HG02981 (cell line): ENCODE measurements around the gene OCRL.

ENCODE experiments used
- ATAC-seq: cut with Tn5 transposase; IDR thresholded peaks from one replicate; pipeline ENCODE4 v1.9.1; 2021; ENCODE audit warnings: mild to moderate bottlenecking, moderate library complexity; ENCODE audit not compliant: unreplicated experiment

OCRL gene

DNA sequence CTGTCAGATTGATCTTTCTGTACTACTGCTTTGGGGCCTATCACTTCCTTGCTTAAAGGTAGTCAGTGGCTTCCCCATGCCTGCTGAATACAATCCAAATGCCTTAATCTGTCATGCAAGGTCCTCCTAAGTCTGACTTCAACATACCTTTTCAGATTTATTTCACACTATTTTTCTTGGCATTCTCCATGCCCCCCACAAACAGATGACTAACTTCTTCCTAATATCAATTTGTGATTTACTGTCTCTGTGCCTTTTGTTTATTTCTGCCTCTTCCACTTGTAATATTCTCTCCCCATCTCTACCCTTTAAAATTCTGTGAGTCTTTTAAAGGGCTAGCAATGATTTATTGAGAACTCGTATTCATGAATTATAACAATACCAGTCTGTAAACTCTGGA is 41.8 kb downstream of the OCRL start:
- no peak for ATAC-seq

DNA sequence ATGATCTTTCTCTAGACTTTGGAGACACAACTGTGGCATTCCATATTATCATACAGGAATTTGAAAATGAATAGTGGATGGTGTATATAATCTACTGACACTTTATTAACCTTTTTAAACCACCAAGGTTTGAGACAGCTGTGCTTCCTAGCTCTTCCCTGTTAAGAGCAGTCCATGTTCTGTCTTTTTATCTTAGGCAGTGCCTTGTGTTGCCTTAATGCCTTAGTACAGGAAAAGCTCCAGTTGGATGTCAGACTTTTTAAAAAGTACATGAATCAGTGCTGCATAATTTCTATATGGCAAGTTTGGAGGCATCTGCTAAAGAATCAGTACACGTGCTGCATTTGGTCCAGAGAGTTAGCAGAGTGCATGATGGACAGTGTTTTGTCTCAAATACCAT is 45.1 kb downstream of the OCRL start:
- no peak for ATAC-seq

DNA sequence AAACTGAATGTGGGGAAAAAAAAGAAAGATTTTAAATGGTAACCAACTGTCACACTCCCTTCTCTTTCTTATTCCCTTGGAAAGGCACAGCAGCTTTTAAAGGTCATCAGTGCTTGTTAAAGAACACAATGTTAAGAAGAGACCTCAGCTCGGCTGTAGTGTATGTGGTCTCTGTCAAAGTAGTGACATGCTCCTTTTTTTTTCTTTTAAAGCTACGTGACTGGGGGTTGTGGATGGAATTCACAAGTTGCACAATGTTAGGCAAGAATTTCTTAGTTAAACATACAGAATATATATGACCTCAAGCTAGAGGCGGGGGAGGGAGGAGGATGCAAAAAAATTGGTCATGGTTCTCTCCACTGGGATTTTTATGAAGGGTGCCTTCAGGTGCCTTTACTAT is 45.6 kb downstream of the OCRL start:
- no peak for ATAC-seq

DNA sequence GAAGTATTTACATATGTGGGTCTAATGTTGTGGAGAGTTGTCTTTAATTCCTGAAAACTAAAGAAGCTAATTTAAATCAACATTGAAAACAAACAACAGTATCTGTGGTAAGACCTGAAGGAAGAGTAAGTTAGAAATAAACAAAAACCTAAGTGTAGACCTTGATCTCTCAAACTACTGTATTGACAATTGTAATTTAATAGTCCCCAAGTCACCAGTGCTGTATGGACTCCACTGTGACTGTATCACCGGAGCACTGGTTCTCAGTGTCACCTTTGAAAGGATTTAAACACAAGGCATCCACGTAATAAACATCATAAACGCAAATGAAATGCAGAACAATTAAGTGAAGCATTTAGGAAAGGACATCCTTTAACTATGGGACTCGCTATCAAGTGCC is 46.4 kb downstream of the OCRL start:
- no peak for ATAC-seq

DNA sequence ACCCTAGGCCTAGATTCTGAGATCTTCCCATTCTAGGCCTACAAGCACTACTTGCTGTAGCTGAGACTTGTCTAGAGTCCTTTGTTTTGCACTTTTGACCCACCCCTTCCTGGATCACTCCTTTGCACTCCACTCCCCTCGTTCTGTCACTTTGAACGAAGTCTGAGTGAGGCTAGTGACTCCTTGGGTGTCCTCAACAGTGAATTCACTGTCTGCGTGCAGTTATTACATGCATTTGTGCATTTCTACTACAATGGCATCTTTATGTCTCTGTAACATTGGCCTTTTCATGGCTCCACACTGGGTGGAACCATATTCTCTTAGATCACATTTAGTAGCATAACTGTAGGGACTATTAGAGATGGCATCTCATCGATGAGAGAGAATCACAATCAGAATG is 50.5 kb downstream of the OCRL start:
- no peak for ATAC-seq

DNA sequence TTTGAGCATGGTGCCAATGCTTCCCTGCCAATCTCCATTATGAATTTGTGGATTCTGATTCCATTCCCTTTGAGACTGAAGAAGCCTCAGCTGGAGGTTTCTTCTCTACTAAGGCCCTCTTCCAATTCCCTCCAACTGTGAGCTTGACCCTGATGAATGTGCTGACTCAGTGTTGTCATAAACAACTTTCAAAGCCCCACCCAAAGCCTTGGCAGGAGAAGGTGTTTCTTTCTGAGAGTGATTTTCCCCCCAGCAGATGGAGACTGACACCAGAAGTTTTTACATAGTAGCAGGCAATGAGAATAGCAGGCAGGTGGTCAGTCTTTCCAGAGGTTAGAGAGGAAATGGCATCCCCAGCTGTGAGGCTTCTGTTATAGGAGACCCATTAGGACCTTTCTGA is 53.1 kb downstream of the OCRL start:
- ATAC-seq = no peak

DNA sequence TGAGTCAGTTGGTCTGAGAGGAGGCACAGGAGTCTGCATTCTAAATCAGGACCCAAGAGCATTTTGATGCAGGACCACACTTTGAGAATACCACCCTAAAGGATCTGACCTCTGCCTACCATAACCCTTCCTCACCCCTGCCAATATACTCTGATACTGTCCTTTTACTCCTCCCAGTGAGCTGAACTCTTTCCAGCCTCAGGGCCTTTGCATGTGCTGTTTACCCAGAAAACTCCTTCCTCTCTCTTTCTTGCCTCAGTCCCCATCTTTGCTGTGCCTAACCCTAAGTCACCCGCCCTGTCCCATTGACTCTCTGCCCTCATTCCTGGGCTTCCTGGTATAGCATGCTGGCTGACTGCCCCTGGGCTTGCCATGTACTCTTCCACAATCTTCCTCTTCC is 54.7 kb downstream of the OCRL start:
- ATAC-seq = no peak

DNA sequence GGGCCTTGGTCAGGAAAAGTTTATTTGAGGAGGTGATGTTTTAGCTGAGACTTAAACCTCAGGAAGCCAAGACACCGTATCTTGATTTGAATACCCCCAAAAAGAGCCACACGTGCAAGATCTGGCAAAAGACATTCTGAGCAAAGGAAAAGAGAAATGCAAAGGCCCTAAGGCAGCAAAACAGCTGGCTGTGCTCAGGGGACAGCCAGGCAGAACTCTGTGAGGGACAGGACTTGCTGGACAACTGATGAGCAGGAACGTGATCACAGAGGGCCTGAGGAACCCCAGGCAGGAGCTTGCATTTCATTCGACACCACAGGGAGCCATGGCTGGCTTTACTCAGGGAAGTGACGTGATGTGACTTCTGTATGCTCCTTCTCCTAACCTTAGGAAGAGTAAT is 56.0 kb downstream of the OCRL start:
- ATAC-seq = no peak

DNA sequence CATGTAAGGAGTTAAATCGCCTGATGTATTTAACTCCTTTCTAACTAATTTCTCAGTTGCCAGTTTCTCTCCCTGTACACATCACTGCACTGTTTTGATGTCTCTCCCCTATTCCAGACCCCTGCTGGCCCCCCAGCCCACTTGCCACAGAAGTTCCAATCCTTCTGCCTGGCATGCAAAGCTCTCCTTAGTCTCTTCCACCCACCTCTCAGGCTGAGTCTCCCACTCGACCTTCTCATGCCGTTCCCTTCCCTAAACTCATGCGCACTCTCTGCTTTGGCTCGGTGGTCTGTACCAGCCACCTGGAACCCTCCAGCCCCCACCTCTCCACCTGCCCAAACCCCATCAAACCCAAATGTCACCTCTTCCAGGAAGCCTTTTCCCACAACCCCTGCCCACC is 57.8 kb downstream of the OCRL start:
- ATAC-seq = no peak

DNA sequence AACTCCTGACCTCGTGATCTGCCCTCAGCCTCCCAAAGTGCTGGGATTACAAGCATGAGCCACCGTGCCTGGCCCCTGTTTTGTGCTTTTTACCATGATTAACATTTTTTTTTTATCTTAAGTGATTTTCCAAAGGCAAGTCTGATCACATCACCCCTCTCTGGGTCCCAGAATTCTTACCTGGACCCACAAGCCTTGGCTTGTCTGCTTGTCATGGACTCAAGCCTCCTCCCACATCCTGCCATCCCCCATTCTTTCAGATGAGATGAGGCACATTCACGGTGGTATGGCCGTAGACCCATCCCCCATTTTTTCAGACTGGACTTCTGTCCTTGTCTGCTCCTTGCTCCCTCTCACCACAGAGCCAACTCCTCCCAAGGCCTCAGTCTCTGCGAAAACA is 59.4 kb downstream of the OCRL start:
- no peak for ATAC-seq

DNA sequence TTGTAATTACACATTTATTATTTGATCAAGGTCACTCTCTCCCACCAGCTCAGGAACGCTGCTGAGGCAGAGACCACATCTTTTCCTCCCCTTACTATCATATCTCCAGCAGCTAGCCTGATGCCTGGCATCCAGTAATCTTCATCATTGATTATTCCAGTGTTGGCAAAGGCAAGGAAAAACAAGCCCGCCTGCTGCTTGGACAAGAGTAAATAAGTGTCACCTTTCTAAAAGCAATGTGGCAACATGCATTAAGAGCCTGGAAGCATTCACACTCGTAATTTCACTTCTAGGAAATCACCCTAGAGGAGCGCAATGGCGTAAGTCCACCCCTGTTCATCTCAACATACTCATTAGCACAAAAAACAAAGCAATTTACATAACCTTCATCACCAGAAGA is 59.9 kb downstream of the OCRL start:
- no peak for ATAC-seq

DNA sequence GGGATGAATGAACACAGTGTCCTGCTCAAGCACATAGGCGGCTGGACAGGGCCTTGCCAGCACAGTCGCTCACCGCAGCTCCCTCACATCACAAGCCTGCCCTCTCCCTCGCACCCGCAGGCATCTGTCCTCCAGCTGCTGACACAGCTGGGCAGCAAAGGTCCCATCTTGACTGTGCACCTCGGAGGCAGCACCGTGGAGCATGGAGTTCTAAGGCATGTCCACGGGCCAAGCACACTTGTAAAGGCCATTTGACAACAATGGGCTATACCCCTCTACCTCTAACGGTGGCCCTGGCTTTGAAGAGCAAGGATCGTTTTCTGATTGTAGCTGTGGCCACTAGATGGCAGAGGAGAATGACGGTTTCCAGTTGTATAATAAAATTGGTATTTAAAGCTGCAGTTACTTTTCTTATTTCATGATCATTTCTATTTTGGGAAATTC is 60.9 kb downstream of the OCRL start:
- no peak for ATAC-seq

DNA sequence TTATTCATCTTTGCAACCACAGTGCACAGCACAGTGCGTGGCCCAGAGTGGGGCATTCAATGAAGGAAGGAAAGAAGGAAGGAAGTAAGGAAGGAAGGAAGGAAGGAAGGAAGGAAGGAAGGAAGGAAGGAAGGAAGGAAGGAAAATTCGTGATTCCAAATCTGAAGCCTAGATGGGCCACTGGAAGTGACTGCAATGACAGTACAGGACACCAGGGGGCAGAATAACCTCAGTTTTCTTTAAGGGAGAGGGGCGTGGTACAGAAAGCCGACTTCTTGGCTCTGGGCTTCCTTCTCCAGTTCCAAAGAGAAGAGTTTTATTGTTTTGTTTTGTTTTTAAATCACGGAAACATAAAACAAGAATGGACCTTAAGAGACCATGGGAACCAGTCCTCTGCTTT is 66.9 kb downstream of the OCRL start:
- no peak for ATAC-seq

DNA sequence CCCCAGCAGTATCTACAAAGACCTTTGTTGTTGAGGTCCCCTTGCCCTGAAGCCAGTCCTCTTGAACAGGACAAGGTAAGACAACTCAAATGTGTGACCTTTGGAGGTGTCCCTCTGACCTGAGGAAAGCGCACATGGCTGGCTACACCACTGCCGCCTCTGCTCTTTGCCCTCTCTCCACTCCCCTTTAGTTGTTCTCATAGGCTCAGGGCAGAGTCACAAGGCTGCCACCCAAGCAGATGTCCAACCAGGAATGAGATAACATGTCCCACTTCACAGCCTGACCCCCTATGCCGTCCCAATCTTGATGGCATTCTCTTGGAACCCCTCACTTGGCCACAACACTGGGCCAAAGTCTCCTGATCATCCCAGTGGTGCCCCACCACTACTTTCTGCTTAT is 68.4 kb downstream of the OCRL start:
- no peak for ATAC-seq

DNA sequence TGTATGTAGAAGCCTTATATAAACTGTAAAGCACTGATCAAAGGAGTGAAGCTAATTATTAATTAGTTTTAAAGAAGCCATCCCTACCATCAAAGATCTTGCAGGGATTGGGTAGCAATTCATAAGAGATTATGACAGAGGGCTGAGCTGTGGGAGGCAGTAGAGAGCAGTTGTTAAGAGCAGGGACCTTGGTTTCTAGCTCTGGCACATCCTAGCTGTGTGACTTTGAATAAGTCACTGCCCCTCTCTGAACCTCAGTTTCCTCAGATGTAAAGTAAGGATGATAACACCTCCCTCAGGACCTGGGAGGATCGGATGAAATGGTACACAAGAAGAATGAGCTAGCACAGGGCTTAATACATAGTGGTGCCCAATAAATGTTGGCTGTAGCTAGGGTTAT is 69.3 kb downstream of the OCRL start:
- no peak for ATAC-seq

DNA sequence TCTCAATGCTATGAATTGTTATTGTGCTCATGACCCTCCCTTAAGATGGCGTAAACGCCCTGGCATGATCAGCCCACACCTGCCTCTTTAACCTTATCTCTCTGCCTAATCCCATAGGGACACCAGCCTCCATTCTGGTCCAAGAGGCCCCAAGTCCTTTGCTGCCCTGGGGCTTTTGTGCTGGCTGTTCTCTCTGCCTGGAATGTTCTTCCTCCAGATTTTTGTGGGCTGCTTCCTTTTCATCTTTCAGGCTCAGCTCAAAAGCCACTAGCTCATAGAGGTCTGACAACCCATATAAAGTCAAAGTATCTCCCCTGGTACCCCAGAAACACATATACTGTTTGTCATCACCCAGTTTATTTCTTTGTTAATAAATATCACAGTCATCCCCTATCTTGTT is 72.3 kb downstream of the OCRL start:
- no peak for ATAC-seq

DNA sequence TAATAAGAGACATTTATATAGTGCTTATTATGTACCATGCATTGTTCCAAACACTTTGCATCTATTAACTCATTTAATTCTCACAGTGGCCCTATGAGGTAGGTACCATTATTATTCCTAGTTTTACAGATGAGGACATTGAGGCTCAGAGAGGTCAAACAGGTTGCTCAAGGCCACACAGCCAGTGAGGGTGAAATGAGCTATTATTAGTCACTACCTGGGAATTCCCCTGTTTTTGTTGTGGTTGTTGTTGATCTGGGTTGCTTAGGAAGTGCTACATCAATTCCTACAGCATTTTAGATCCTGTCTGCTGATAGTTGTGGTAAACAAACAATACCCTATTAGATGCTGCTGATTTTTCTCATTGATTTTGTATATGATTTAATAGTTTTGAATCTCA is 73.5 kb downstream of the OCRL start:
- no peak for ATAC-seq

DNA sequence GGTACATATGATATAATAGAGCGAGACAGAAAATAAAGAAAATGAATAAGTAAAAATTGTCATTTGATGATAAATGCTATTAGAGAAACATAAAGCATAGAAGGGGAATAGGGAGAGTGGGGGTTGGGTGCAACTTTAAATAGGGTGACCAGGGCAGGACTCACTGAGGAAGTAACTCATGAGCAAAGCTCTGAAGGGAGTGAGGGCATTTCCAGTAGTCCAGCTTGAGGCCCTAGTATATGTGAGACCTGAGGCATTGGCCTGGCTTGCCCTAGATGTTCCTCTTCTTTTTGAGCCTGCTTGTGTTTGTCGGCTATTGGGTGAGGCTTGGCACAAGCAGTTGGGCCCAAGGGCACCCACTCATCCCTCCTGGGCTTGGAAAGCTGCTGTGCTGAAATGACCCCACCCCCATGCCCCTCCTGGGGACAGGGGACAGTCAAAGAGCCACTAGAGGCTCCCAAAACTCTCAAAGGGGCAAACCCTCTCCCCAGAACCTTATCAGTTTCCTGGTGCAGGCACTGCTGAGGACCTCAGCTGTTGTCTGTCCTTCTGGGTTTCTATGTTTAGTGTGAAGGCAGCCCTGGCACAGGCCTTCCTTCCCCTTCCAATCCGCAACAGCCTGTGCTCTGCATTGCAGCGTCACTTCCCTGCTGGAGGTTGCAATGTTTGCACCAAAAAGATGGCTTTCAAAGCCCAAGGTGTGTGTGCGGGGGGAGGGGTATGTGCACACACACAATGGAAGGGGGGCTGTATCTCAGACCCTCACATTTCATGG is 74.6 kb downstream of the OCRL start:
- ATAC-seq = no peak

DNA sequence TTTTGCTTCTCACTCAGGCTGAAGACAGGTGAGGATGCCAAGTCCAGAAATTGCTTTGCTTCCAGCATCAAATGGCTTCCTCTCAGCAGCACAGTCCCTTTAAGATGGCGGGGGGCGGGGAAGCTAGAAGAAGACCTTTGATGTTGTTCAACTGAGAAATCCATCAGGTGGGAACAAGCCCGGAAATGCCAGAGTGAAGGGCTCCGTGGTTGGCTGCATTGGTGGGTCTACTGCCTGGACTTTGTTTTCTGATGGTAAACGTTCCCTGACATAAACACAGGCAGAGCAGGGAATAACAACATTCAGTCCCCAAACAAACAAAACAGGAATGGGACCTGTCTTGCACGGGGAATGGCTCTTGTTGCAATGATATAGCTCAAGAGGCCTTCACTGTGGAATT is 77.4 kb downstream of the OCRL start:
- ATAC-seq = no peak

DNA sequence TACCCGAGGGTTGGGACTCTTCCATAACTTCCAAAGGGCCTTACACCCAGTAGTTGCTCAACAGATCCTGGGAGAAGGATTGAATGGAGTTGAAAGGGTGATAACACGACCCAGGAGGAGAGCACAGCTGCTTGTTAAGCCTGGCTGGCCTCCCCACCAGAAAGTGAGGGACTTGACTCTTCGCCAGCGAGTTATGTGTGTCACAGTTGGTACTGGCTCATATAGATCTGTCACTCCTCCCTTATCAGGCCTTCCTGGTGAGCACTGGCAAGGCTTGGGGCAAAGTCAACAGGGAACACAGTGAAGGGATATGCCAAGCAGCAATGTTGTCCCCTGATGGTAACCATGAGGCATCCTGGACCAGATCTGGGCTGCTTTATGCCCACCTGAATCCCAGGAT is 78.9 kb downstream of the OCRL start:
- ATAC-seq = no peak

DNA sequence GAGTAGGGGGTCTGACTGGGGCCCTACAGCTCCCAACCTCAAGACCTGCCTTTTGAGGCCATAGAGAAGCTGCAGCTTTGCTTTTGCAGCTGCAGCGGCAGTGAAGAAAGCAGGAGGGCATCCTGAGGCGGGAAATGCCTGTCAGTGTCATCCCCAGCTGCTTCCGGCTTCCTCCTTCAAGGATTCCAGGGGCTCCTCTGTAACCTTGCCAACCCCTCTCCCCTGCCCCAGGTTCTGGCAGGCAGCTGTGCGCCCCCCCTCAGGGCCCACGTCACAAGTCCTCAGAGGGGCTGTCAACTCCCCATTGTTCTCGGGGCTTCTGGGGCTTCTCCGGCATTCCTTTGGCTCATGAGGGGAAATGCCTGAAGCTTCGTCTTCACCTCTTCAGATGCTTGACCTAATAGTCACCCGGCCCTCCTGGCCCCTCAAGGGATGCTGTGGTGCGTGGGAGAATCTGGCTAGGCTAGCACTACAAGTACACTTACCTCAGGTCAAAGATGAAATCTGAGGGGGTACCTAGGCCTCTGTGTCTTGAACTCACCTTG is 82.8 kb downstream of the OCRL start:
- ATAC-seq = no peak

DNA sequence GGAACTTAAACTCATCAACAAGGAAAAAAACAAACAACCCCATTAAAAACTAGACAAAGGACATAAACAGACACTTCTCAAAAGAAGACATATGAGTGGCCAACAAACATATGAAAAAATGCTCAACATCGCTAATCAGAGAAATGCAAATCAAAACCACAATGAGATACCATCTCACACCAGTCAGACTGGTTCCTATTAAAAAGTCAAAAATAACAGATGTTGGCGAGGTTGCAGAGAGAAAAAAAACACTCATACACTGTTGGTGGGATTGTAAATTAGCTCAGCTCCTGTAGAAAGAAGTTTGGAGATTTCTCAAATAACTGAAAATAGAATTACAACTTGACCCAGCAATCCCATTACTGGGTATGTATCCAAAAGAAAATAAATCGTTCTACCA is 86.0 kb downstream of the OCRL start:
- ATAC-seq = no peak

DNA sequence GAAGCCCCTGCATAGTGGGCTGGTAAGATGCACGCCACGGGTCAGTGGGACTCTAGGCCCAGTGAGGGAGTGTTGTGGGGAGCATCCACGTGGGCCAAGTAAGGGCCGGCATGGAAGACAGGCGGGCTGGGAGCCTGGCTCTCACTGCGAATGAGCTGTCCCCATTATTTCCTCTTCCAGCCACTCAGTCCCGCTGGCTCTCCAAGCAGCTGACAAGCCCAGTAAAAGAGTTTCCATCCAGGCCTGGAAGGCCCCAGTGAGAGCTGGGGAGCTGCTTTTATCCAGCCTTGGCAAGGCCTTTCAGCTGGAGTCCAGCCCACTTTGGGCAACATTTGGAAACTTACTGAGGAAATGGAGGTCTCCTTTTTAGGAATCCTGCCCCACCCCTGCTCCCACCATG is 89.8 kb downstream of the OCRL start:
- ATAC-seq = no peak
